ENCODE results near the gene TPSD1.
"Not testable (repeated sequence)": the region's sequence is repeated elsewhere in the genome, so short reads cannot be mapped to it uniquely, and the experiment has no call there.

The TPSD1 gene

GRCh38 chr16:1264345-1265089, 8.6 kb downstream of the TPSD1 start:
- DNase-seq = no peak

GRCh38 chr16:1265090-1265630, 9.3 kb downstream of the TPSD1 start:
- no peak for DNase-seq

DNA sequence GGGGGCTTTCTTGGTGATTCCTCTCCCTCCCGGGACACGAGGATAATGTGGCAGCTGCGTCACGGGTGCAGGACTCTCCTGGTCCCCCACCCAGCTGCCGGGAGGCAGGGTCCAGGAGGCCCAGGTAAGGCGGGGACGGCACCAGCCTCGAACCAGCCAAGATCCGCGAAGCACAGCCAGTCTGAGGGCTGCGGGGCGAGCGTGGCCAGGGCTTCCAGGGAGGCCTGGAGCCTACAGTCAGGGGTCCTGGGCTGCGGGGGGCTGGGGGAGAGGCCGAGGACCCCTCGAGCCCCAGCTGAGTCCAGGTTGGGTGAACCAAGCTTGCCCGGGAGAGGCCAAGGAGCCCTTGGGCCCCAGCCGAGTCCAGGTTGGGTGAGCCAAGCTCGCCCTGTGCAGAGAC, 10.0 kb downstream of the TPSD1 start:
- DNase-seq = no peak

DNA sequence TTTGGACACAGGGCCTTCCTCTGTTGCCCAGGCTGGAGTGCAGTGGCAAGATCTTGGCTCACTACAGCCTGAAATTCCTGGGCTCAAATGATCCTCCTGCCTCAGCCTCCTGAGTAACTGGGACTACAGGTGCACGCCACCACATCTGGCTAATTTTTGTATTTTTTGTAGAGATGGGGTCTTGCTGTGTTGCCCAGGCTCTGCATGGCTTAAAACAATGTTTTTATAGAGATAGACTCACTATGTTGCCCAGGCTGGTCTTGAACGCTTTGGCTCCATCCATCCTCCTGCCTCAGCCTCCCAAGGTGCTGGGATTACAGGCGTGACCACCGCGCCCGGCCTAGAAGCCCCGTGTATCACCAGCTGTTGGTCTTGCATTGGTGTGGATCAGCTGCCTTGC, 13.5 kb downstream of the TPSD1 start:
- DNase-seq = not testable (repeated sequence)

DNA sequence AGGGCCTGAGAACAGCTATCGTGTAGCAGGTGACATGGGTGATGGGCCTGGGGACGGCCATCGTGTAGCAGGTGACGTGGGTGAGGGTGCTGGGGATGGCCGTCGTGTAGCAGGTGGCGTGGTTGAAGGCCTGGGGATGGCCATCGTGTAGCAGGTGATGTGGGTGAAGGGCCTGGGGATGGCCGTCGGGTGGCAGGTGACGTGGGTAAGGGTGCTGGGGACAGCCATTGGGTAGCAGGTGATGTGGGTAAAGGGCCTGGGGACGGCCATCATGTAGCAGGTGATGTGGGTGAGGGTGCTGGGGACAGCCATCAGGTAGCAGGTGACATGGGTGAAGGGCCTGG, 15.5 kb downstream of the TPSD1 start:
- no peak for DNase-seq

DNA sequence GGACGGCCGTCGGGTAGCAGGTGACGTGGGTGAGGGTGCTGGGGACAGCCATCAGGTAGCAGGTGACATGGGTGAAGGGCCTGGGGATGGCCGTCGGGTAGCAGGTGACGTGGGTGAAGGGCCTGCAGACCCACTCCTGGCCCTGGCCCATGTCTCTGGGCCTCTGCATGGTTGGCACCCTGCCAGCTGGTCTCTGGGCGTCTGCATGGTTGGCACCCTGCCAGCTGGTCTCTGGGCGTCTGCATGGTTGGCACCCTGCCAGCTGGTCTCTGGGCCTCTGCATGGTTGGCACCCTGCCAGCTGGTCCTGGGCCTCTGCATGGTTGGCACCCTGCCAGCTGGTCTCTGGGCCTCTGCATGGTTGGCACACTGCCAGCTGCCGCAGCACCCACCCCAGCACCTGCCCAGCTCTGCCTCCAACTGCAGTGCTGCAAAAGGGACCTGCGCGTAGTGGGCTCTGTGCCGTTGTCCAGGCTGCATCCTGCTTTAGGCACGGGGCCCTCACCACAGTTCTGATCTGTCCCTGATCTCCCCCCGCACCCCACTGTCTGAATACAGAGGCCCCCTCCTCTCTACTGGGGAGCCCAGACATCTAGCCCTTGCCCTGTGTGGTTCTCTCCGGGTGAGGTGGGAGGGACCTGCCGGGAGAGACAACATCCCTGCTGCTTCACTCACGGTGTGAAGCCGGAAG, 16.0 kb downstream of the TPSD1 start:
- peak; percentile 80 for DNase-seq

DNA sequence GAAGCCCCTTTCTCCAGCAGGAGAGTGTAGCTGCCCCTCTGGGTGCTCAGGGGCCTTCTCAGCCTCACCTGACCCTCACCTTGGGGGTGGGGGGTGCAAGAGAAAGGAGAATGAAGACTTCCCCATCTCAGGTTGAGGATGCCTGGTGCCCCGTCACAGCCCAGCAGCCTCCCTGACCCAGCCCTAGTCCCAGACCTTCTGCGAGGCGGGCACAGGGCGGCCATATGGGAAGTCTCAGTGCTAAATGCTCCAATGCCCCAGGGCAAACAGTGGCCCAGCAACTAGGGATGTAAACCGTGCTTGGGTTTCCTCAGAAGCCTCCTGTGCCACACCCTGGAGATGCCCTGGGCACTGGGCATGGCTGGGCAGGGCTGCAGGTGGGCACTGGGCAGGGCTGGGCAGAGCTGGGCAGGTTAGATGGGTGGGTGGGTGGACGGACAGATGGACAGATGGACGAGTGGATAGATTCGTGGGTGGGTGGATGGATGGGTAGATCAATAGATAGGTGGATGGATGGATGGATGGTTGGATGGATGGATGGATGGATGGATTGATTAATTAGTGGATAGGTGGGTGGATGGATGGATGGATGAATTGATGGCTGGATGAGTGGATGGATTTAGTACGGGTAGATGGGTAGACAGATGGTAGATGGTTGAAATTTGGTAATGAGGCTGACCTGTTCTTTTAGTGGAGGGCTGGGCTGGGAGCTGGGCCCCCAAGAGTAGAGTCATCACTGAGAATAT, 16.8 kb downstream of the TPSD1 start:
- DNase-seq = no peak

- no peak for DNase-seq
Observed at GRCh38 chr16:1273816-1274215, 17.9 kb downstream of the TPSD1 start.

DNA sequence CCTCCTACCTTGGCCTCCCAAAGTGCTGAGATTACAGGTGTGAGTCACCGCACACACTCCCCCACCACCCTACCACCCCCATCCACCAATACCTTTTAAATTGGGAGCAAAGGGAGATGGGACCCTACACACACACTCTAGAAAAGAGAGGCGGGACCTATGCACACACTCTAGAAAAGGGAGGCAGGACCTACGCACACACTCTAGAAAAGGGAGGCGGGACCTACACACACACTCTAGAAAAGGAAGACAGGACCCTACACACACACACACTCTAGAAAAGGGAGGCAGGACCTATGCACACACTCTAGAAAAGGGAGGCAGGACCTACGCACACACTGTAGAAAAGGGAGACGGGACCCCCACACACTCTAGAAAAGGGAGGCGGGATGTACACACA, 18.9 kb downstream of the TPSD1 start:
- no peak for DNase-seq

DNA sequence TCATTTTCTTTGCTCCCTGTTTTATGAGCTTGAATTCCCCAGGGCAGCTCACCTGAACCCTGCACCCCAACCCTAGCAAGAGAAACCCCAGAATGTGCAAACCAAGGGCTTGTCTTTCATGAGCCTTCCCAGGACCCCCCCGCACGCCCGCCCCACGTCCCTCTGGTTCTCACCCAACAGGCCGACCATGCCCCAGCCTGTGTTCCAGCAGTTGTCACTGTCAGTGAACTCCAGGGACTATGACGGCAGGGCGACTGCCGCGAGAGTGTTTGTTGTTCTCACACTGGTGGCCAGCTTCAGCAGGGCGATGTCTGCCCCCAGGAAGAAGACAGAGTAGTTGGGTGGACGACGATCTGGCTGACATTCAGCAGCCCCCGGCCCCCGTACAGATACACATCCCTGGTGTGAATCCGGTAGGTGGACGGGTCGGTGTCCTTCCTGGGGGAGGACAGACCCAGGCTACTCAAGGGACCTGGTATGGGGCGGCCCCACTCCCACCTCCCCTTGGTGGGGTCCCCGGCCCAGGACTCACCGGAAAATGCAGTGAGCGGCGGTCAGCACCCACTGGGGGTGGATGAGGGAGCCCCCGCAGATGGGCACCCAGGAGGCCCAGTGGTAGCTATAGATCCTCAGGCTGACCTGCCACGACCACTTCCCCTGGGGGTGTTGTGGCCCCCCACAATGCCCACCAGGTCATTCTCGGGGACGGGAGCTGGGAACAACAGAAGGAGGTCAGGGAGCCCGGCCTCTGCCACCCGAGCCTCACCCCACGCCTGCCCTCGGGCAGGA, 20.1 kb downstream of the TPSD1 start:
- no peak for DNase-seq

GRCh38 chr16:1276580-1276878, 20.7 kb downstream of the TPSD1 start:
- DNase-seq = no peak

DNA sequence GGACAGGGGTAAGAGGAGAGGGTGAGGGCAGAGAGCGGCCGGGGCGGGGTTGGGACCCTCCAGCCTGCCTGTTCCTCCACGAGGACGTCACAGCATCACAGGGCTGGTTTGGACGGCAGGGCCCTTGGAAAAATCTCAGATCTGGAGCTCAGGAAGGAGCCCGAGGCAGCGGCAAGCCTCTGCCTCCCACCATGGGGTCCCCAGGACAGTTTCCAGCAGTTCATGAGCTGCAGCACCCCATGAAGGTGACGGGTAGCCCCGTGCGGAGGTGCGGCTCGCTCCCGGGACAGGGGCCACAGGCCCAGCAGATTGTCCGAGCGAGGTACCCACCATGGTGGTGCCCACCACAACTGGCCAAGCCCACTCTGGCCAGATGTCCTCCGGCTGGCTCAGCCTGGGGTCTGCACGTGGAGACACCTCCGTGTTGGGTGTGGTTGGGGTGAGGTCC, 21.3 kb downstream of the TPSD1 start:
- DNase-seq = no peak

DNA sequence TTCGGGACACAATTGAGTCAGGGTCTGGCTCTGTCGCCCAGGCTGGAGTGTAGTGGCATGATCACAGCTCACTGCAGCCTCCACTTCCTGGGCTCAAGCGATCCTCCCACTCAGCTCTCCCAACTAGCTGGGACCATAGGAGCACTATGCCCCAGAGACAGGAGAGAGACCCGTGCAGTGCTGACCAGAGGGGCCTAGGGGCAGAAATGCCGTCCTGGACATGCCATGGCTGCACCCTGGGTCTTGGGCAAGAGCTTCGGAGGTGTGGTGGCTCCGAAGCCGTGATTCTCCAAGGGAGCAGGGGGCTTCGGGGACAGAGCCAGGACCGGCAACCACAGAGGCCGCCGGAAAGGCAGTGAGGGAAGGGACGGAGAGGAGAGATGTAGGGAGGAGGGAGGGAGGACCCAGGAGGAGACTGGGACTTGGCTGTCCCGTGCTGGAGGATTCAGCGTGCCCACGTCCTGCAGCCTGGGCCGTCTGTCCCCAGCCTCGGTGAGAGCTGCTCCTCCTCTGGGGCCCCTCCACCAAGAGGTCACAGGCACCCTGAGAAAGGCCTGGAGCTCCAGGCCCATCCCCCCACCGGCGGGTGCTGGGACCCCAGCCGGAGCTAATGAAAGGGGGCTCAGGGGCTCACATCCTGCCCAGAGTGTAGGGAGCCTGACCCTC, 21.9 kb downstream of the TPSD1 start:
- DNase-seq = no peak

- no peak for DNase-seq
Observed at GRCh38 chr16:1278477-1278876, 22.6 kb downstream of the TPSD1 start.

DNA sequence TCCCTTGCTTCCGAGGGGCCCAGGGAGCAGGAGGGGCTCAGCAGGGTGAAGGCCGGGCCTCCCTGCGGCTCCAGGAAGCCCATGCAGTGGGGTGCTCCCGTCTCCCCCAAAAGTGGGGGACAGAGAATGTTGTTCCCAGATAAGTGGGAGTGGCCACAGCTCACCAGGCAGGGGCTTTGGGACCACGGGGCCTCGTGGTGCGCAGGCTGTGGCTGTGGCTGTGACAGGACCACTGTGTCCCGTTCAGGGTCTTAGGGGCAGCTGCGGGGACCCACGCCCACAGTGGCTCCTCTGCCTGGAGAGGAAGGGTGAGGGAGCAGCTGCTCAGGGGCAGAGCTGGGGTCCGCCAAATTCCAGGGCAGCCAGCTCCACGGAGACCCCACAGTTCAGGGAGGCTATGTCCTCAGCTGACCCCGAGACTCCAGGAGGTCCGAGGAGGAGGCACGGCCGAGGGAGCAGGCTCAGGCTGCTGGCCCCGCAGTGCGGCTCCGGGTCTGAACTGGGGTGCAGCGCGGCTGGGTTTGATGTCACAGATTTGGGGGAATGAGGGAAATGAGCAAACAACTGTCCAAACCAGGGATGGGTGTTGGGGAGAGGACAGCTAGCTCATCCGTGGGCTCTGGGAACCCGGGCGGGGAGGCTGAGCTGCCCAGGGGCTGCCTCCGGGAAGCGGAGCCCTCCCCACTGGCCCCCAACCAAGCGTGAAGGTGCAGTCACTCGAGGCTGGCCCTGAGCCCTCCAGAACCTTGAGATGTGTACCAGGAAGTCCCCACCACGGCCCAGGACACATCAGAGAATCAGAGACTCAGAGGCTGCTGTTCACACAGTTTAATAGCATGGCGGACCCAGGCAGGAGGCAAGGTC, 23.4 kb downstream of the TPSD1 start:
- DNase-seq = no peak

GRCh38 chr16:1279945-1280589, 24.2 kb downstream of the TPSD1 start:
- no peak for DNase-seq

DNA sequence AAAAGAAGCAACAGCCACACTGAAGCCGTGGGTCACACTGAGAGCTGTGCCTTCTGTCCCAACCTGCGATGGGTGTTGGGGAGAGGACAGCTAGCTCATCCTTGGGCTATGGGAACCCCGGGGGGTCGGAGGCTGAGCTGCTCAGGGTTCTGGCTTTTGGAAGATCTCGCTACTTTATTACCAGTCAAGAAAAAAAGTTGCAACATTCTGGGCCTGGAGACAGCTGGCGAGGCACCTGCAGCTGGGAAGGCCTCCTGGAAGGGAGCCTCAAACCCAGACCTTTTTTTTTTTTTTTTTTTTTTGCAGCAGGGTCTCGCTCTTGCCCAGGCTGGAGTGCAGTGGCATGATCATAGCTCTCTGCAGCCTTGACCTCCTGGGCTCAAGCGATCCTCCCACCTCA, 24.9 kb downstream of the TPSD1 start:
- no peak for DNase-seq

GRCh38 chr16:1281517-1281916, 25.6 kb downstream of the TPSD1 start:
- no peak for DNase-seq

GRCh38 chr16:1282324-1282973, 26.6 kb downstream of the TPSD1 start:
- DNase-seq = no peak

DNA sequence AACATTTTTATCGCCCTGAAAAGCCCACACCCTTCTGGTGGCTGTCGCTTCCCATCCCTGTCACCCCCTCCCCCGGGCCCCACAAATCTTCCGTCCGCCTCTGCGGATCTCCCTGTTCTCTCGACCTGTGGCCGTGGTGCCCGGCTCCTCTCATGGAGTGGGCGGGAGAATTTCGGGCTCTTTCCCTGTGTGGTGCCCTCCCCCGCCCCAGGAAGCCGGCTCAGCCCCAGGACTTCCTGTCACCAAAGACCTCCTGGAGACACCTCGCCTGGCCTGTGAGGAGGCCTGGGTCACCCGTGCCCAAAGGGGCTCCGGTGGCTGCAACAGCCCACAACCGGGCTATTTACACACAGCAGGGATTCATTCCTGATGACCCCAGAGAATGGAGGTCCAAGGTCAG, 27.4 kb downstream of the TPSD1 start:
- no peak for DNase-seq
